Smooth muscle cell (in vitro differentiated cells): Measurements from ENCODE around the gene PTAFR. TPM values are rescaled to one million over a fixed set of nuclear protein-coding genes. Genes with fewer than 3 reads are reported as not detected.

Experiments used
- DNase-seq: peaks from one replicate; lab custom pipeline; 2025; ENCODE audit not compliant: unreplicated experiment; lab: John Stamatoyannopoulos, UW
- H2AFZ ChIP-seq: fragments of 200-600 bp; sonication (generic); 2 replicates; pipeline ENCODE4 v1.6.0; 2016; ENCODE audit warnings: antibody characterized with exemption, low read depth, mild to moderate bottlenecking
- H3F3A ChIP-seq: fragments of 200-600 bp; sonication (generic); 2 replicates; pipeline ENCODE4 v1.6.0; 2017; ENCODE audit warnings: antibody characterized with exemption, low read depth
- H3K27ac ChIP-seq: fragments of 200-600 bp; sonication (generic); 2 replicates; pipeline ENCODE4 v1.5.1; 2016; ENCODE audit warnings: low read depth, mild to moderate bottlenecking
- H3K27me3 ChIP-seq: fragments of 200-600 bp; sonication (generic); 2 replicates; pipeline ENCODE4 v1.6.1; 2016; ENCODE audit warnings: low read depth, mild to moderate bottlenecking
- H3K36me3 ChIP-seq: fragments of 200-600 bp; sonication (generic); 2 replicates; pipeline ENCODE4 v1.5.1; 2016; ENCODE audit warnings: low read depth
- H3K4me1 ChIP-seq: fragments of 200-600 bp; sonication (generic); 2 replicates; pipeline ENCODE4 v1.5.1; 2016; ENCODE audit warnings: low read depth
- H3K4me2 ChIP-seq: fragments of 200-600 bp; sonication (generic); 2 replicates; pipeline ENCODE4 v1.6.0; 2016; ENCODE audit warnings: mild to moderate bottlenecking
- H3K4me3 ChIP-seq: fragments of 200-600 bp; sonication (generic); 2 replicates; pipeline ENCODE4 v1.5.1; 2016; ENCODE audit warnings: mild to moderate bottlenecking
- H3K79me2 ChIP-seq: fragments of 200-600 bp; sonication (generic); 2 replicates; pipeline ENCODE4 v1.6.0; 2016; ENCODE audit warnings: low read depth, mild to moderate bottlenecking
- H3K9ac ChIP-seq: fragments of 200-600 bp; sonication (generic); 2 replicates; pipeline ENCODE4 v1.6.0; 2016; ENCODE audit warnings: low read depth
- H3K9me3 ChIP-seq: fragments of 200-600 bp; sonication (generic); replicated peaks from 2 replicates; pipeline ENCODE4 v1.5.1; 2016; ENCODE audit warnings: low read depth
- H4K20me1 ChIP-seq: fragments of 200-600 bp; sonication (generic); 2 replicates; pipeline ENCODE4 v1.6.0; 2016; ENCODE audit warnings: low read depth
- WGBS: methylation state at CpG from one replicate; pipeline ENCODE4 v1.1.7; 2016; ENCODE audit warnings: low lambda C conversion rate; 5-methylcytosine and 5-hydroxymethylcytosine counted together
- polyA plus RNA-seq: library from polyadenylated mRNA; unstranded; fragments of >200 nt; fragmentation: Nextera tagmentation; extraction: Ambion mirVana; gene quantifications from 2 replicates; pipeline ENCODE4 v1.2.1, GENCODE V29; 2016
- total RNA-seq: library from RNA; depleted of rRNA; stranded (reverse); fragments of >200 nt; gene quantifications from 2 replicates; pipeline ENCODE4 v1.2.3, GENCODE V29; 2014
- TF ChIP-seq, protein P1 (sequence below): fragments of 200-600 bp; sonication (generic); IDR thresholded peaks from 2 replicates; pipeline ENCODE4 v1.5.1; 2017; ENCODE audit warnings: borderline replicate concordance, mild to moderate bottlenecking, antibody characterized with exemption; ENCODE audit not compliant: insufficient read depth, poor library complexity, severe bottlenecking

The PTAFR gene
- total and polyA plus RNA-seq, 2 experiments from 2014 or later: 0.16 to 0.49 TPM

DNA sequence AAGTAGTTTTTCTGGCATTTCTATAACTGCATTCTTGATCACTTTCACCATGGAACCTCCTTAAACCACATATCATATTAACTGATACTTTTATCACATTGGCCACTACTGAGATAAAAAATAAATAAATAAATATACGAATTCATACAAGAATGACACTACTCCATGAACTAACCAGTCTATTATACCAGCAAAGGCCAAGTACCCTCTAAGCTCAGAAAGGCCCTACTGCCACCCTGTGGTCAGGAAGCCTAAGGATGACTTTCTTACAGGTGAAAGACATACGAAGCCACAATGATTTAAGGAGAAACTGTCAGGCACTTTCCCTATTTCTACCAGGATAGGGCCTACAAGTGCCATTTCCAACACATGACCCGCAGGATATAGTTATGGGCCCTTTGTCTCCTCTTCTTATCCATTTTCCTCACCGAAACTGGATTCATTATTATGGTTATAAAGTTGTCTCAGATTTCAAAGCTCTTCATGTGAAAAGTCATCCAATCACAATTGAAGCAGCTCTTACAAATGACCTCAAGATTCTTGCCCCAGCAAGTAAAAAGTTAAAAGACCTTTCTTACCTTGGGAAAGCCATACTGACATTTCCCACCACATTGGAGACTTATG, 32.4 kb upstream of the PTAFR start:
- DNase-seq: no peak
- 74% methylated on average over 4 of the region's 4 CpGs for WGBS

DNA sequence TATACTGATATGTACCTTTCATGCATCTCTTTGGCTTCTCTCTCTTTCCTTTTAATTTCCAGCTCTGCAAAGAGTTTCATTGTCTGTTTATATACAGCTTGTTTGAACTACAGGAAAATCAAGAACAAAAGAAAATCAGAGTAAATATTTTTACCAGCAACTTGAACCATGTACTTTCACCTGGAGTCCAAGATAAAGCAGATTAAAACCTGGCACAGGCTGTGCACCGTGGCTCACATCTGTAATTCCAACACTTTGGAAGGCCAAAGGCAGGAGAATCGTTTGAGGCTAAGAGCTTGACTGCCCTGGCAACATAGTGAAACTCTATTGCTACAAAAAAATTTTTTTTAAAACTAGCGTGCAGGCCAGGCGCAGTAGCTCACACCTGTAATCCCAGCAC, 28.8 kb upstream of the PTAFR start:
- no peak overlapping the region for H3K4me2 ChIP-seq
- H3K36me3 ChIP-seq: peaks cover 20% of the 10 kb centered on the region
- no peak for DNase-seq
- H3K4me1 ChIP-seq: no peaks in the 10 kb centered on the region
- no peaks in the 10 kb centered on the region for H3F3A ChIP-seq
- TF ChIP-seq, protein P1, sequence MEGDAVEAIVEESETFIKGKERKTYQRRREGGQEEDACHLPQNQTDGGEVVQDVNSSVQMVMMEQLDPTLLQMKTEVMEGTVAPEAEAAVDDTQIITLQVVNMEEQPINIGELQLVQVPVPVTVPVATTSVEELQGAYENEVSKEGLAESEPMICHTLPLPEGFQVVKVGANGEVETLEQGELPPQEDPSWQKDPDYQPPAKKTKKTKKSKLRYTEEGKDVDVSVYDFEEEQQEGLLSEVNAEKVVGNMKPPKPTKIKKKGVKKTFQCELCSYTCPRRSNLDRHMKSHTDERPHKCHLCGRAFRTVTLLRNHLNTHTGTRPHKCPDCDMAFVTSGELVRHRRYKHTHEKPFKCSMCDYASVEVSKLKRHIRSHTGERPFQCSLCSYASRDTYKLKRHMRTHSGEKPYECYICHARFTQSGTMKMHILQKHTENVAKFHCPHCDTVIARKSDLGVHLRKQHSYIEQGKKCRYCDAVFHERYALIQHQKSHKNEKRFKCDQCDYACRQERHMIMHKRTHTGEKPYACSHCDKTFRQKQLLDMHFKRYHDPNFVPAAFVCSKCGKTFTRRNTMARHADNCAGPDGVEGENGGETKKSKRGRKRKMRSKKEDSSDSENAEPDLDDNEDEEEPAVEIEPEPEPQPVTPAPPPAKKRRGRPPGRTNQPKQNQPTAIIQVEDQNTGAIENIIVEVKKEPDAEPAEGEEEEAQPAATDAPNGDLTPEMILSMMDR: no peak
- H3K79me2 ChIP-seq: no peaks in the 10 kb centered on the region
- peaks cover 10% of the 10 kb centered on the region for H4K20me1 ChIP-seq
- H3K4me3 ChIP-seq: no peak overlapping the region
- no peak overlapping the region for H3K9ac ChIP-seq
- no peak overlapping the region for H3K27ac ChIP-seq
- no peak overlapping the region for H2AFZ ChIP-seq
- 99% methylated on average over 4 of the region's 4 CpGs for WGBS
- H3K9me3 ChIP-seq: no peaks in the 10 kb centered on the region
- H3K27me3 ChIP-seq: no peaks in the 10 kb centered on the region

More for the DNA sequence above, 32.4 kb upstream of the PTAFR start:
- no peaks in the 10 kb centered on the region for H3K9me3 ChIP-seq
- H3K27me3 ChIP-seq: no peaks in the 10 kb centered on the region
- no peak overlapping the region for H2AFZ ChIP-seq
- H4K20me1 ChIP-seq: peaks cover 15% of the 10 kb centered on the region
- H3K79me2 ChIP-seq: peaks cover 7% of the 10 kb centered on the region
- TF ChIP-seq, protein P1: peak; percentile 57
- H3K9ac ChIP-seq: no peak overlapping the region
- H3K4me1 ChIP-seq: no peaks in the 10 kb centered on the region
- no peak overlapping the region for H3K4me2 ChIP-seq
- H3K27ac ChIP-seq: no peak overlapping the region
- H3F3A ChIP-seq: no peaks in the 10 kb centered on the region
- H3K4me3 ChIP-seq: no peak overlapping the region
- peaks cover 13% of the 10 kb centered on the region for H3K36me3 ChIP-seq

DNA sequence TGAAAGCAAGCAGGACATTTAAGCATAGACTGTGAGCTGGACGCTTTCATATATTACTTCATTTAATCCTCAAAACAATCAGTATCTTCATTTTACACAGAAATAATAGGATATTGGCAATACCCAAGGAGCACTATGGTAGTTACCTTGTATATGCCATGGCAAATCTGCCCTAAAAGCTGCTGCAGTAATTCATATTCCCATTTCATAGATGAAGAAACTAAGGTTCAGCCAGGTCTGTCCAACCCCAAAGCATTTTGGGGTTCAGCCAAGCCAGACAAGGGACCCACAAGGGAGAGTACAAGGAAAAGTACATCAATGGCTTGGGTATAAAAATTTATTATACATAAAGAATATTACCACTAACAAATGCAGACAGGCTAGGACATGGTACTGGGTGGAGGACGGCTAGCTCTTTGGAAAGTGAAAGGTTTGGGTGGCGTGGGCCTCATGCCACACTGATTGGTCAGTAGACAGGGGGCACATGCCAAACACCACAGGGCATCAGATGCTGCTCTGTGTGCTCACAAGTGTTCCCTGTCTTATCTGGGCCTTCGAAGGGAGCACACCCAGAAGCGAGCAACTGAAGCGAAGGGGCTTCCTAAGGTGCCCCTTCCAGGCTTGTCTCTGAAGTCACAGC, 23.9 kb upstream of the PTAFR start:
- no peaks in the 10 kb centered on the region for H3K9me3 ChIP-seq
- peaks cover 15% of the 10 kb centered on the region for H3K36me3 ChIP-seq
- no peaks in the 10 kb centered on the region for H3K79me2 ChIP-seq
- H3F3A ChIP-seq: no peaks in the 10 kb centered on the region
- over 99% methylated on average over 6 of the region's 6 CpGs for WGBS
- peaks cover 13% of the 10 kb centered on the region for H3K4me1 ChIP-seq
- H3K27ac ChIP-seq: no peak overlapping the region
- TF ChIP-seq, protein P1: no peak
- no peak overlapping the region for H3K9ac ChIP-seq
- DNase-seq: no peak
- H3K4me3 ChIP-seq: no peak overlapping the region
- H3K27me3 ChIP-seq: no peaks in the 10 kb centered on the region
- no peak overlapping the region for H2AFZ ChIP-seq
- no peak overlapping the region for H3K4me2 ChIP-seq
- no peaks in the 10 kb centered on the region for H4K20me1 ChIP-seq
